Islet of Langerhans (tissue), 1 donor: ENCODE data around the gene KLHL30.

Source experiments
- FAIRE-seq: peaks from one replicate; lab custom pipeline; 2011; peaks lifted over from hg19 to GRCh38; lab: Jason Lieb, UNC

Gene KLHL30

GRCh38 chr2:238138331-238139195, at the start of gene KLHL30:
TSS of gene KLHL30 (plus strand) at chr2:238138668. CDS start at chr2:238140755, 2,087 bp downstream.
- FAIRE-seq, result no peak

- no peak for FAIRE-seq
These were observed 47.6 kb upstream of the KLHL30 start for GRCh38 chr2:238090887-238091286.

GRCh38 chr2:238091436-238092060, 46.9 kb upstream of the KLHL30 start:
- FAIRE-seq, result no peak

- no peak for FAIRE-seq
These were observed 45.9 kb upstream of the KLHL30 start for GRCh38 chr2:238092486-238093035.

GRCh38 chr2:238093181-238094140, 45.0 kb upstream of the KLHL30 start:
- FAIRE-seq, result no peak

GRCh38 chr2:238094438-238095022, 43.9 kb upstream of the KLHL30 start:
- no peak for FAIRE-seq

GRCh38 chr2:238095143-238095542, 43.3 kb upstream of the KLHL30 start:
- FAIRE-seq, result no peak

- FAIRE-seq, result no peak
These were observed 42.0 kb upstream of the KLHL30 start for GRCh38 chr2:238096311-238097011.

- FAIRE-seq, result no peak
These were observed 41.1 kb upstream of the KLHL30 start for GRCh38 chr2:238097201-238097987.

- no peak for FAIRE-seq
These were observed 40.2 kb upstream of the KLHL30 start for GRCh38 chr2:238097988-238098871.

- FAIRE-seq, result no peak
These were observed 39.4 kb upstream of the KLHL30 start for GRCh38 chr2:238098901-238099713.

GRCh38 chr2:238099714-238100048, 38.8 kb upstream of the KLHL30 start:
- FAIRE-seq, result no peak

- no peak for FAIRE-seq
These were observed 38.2 kb upstream of the KLHL30 start, which contains the start of gene ESPNL for GRCh38 chr2:238100049-238100820. TSS of gene ESPNL (plus strand) at chr2:238100340. CDS start at chr2:238100420, 80 bp downstream.

GRCh38 chr2:238100821-238101771, 37.4 kb upstream of the KLHL30 start:
- FAIRE-seq, result no peak

- FAIRE-seq, result no peak
These were observed 36.3 kb upstream of the KLHL30 start for GRCh38 chr2:238101891-238102841.
